H1 (cell line): Measurements from ENCODE around the gene GPBP1L1. TPM values are rescaled to one million over a fixed set of nuclear protein-coding genes. Genes with fewer than 3 reads are reported as not detected.

Experiments
- CTCF ChIA-PET: fragments of 300-600 bp; sonication (Branson Sonifier 250); formaldehyde crosslinking; loops from one replicate; lab custom pipeline; 2021; ENCODE audit not compliant: partially characterized antibody; lab: Charles Lee
- POLR2A ChIA-PET: fragments of 300-600 bp; sonication (Branson Sonifier 250); formaldehyde crosslinking; loops from one replicate; lab custom pipeline; 2021; ENCODE audit warnings: inconsistent platforms; ENCODE audit not compliant: partially characterized antibody; lab: Charles Lee
- DNase-seq, 2 experiments: peaks; one replicate each; pipeline versions ENCODE4 v3.0.0 to v3.0.0-alpha.2; 2010 to 2022; ENCODE audit warnings: low spot score in 2 of 2, low read depth in 1 of 2, mixed read lengths in 1 of 2
- FAIRE-seq: peaks from 2 replicates; lab custom pipeline; 2011; peaks lifted over from hg19 to GRCh38; lab: Jason Lieb, UNC
- H2AFZ ChIP-seq: 2 replicates; pipeline ENCODE4 v1.8.1; 2012; ENCODE audit warnings: low read length, inconsistent platforms
- H2AK5ac ChIP-seq: 2 replicates; pipeline ENCODE4 v1.6.1; 2013; ENCODE audit warnings: low read depth, low read length
- H2BK120ac ChIP-seq: replicated peaks from 2 replicates; pipeline ENCODE3; 2013; ENCODE audit warnings: low read depth, low read length, inconsistent platforms
- H2BK12ac ChIP-seq: 2 replicates; pipeline ENCODE4 v1.6.1; 2013; ENCODE audit warnings: low read depth, low read length
- H2BK15ac ChIP-seq: 2 replicates; pipeline ENCODE4 v1.6.1; 2013; ENCODE audit warnings: low read length
- H2BK20ac ChIP-seq: 2 replicates; pipeline ENCODE4 v1.6.1; 2013; ENCODE audit warnings: low read length
- H2BK5ac ChIP-seq: 2 replicates; pipeline ENCODE4 v1.6.1; 2013; ENCODE audit warnings: low read depth, low read length
- H3K14ac ChIP-seq: 2 replicates; pipeline ENCODE4 v1.6.1; 2013; ENCODE audit warnings: inconsistent platforms; ENCODE audit not compliant: insufficient read length
- H3K18ac ChIP-seq: 2 replicates; pipeline ENCODE4 v1.6.1; 2013; ENCODE audit warnings: low read length; ENCODE audit errors: extremely low read depth
- H3K23ac ChIP-seq: 2 replicates; pipeline ENCODE4 v1.6.1; 2013; ENCODE audit warnings: inconsistent platforms; ENCODE audit not compliant: insufficient read length
- H3K23me2 ChIP-seq: 2 replicates; pipeline ENCODE4 v1.6.1; 2013; ENCODE audit warnings: low read depth, low read length
- H3K27ac ChIP-seq: 2 replicates; pipeline ENCODE4 v1.6.1; 2011; ENCODE audit warnings: low read depth, low read length, inconsistent platforms
- H3K27me3 ChIP-seq, 4 experiments: replicated peaks in 1 of 4; 1 replicate in 1 of 4; 2 replicates in 3 of 4; pipeline versions ENCODE4 v1.6.1 to v1.8.1; 2011 to 2013; ENCODE audit warnings: low read length in 3 of 4, mild to moderate bottlenecking in 3 of 4, inconsistent platforms in 2 of 4, mixed read lengths in 2 of 4, moderate library complexity in 1 of 4; ENCODE audit not compliant: control insufficient read depth in 3 of 4, insufficient read depth in 3 of 4; ENCODE audit errors: extremely low read depth in 1 of 4
- H3K36me3 ChIP-seq, 4 experiments: 2 replicates each; pipeline versions ENCODE4 v1.6.1 to v1.8.1; 2011 to 2013; ENCODE audit warnings: mild to moderate bottlenecking in 4 of 4, low read length in 3 of 4, moderate library complexity in 2 of 4, control low read depth in 1 of 4, inconsistent platforms in 1 of 4; ENCODE audit not compliant: insufficient read depth in 4 of 4, control insufficient read depth in 2 of 4
- H3K4ac ChIP-seq: replicated peaks from 2 replicates; pipeline ENCODE3; 2013; ENCODE audit warnings: low read length, low read depth, mixed read lengths, inconsistent platforms; ENCODE audit not compliant: insufficient read length
- H3K4me1 ChIP-seq, 4 experiments: replicated peaks in 1 of 4; 1 replicate in 1 of 4; 2 replicates in 3 of 4; pipeline versions ENCODE4 v1.6.1 to v1.8.1; 2011 to 2013; ENCODE audit warnings: low read length in 3 of 4, inconsistent platforms in 2 of 4, mixed read lengths in 1 of 4; ENCODE audit not compliant: insufficient read depth in 4 of 4, control insufficient read depth in 3 of 4
- H3K4me2 ChIP-seq, 2 experiments: 2 replicates each; pipeline versions ENCODE4 v1.6.1 to v1.8.1; 2011 to 2013; ENCODE audit warnings: low read depth in 2 of 2, low read length in 2 of 2, control low read depth in 1 of 2, inconsistent platforms in 1 of 2, mild to moderate bottlenecking in 1 of 2; ENCODE audit not compliant: insufficient read depth in 1 of 2
- H3K4me3 ChIP-seq, 4 experiments: fragments of 200-600, 300-600 bp in 1 of 4; sonication (generic), shearing (Covaris generic), sonication (Bioruptor Twin) in 1 of 4; 2 replicates each; pipeline versions ENCODE4 v1.5.1 to v1.8.1; 2011 to 2016; ENCODE audit warnings: low read length in 4 of 4, low read depth in 3 of 4, control low read depth in 2 of 4, inconsistent platforms in 2 of 4, mild to moderate bottlenecking in 2 of 4, mixed read lengths in 1 of 4, moderate library complexity in 1 of 4; ENCODE audit not compliant: insufficient read depth in 2 of 4; ENCODE audit errors: extremely low read depth in 1 of 4
- H3K56ac ChIP-seq: replicated peaks from 2 replicates; pipeline ENCODE3; 2013; ENCODE audit warnings: low read depth, mild to moderate bottlenecking, mixed read lengths, low read length, inconsistent platforms; ENCODE audit not compliant: insufficient read length
- H3K79me1 ChIP-seq: 2 replicates; pipeline ENCODE4 v1.6.1; 2013; ENCODE audit warnings: low read depth, low read length, control low read depth
- H3K79me2 ChIP-seq, 2 experiments: 2 replicates each; pipeline versions ENCODE4 v1.6.1 to v1.8.1; 2012 to 2013; ENCODE audit warnings: low read length in 2 of 2, mild to moderate bottlenecking in 2 of 2, inconsistent platforms in 1 of 2; ENCODE audit not compliant: insufficient read depth in 2 of 2, control insufficient read depth in 1 of 2
- H3K9ac ChIP-seq, 4 experiments: replicated peaks in 1 of 4; 1 replicate in 1 of 4; 2 replicates in 3 of 4; pipeline versions ENCODE4 v1.6.1 to v1.8.1; 2011 to 2013; ENCODE audit warnings: low read depth in 3 of 4, low read length in 3 of 4, control low read depth in 2 of 4, mild to moderate bottlenecking in 2 of 4, moderate library complexity in 2 of 4, inconsistent platforms in 1 of 4; ENCODE audit errors: extremely low read depth in 1 of 4
- H3K9me3 ChIP-seq, 2 experiments: 2 replicates each; pipeline versions ENCODE4 v1.6.1 to v1.8.1; 2012 to 2013; ENCODE audit warnings: mild to moderate bottlenecking in 2 of 2, moderate library complexity in 2 of 2, control low read depth in 1 of 2, inconsistent platforms in 1 of 2, low read depth in 1 of 2, low read length in 1 of 2, mixed read lengths in 1 of 2; ENCODE audit not compliant: insufficient read depth in 2 of 2
- H4K20me1 ChIP-seq, 2 experiments: replicated peaks in 1 of 2; 2 replicates each; pipeline versions ENCODE3 to v1.8.1; 2011 to 2013; ENCODE audit warnings: inconsistent platforms in 2 of 2, low read length in 2 of 2, mild to moderate bottlenecking in 1 of 2; ENCODE audit not compliant: insufficient read depth in 2 of 2, control insufficient read depth in 1 of 2
- H4K5ac ChIP-seq: 2 replicates; pipeline ENCODE4 v1.6.1; 2013; ENCODE audit warnings: low read length, low read depth, mixed read lengths, inconsistent platforms; ENCODE audit not compliant: insufficient read length
- H4K8ac ChIP-seq: 2 replicates; pipeline ENCODE4 v1.8.0; 2013; ENCODE audit warnings: mild to moderate bottlenecking, moderate library complexity, low read length, inconsistent platforms; ENCODE audit not compliant: insufficient read depth; ENCODE audit errors: extremely low read depth
- H4K91ac ChIP-seq: replicated peaks from 2 replicates; pipeline ENCODE3; 2013; ENCODE audit warnings: low read length, mixed read lengths, inconsistent platforms; ENCODE audit not compliant: insufficient read length
- ATF3 ChIP-seq: IDR thresholded peaks from 2 replicates; pipeline ENCODE4 v1.6.1; 2011; ENCODE audit warnings: low read depth, mild to moderate bottlenecking, low read length; ENCODE audit not compliant: insufficient read depth
- BRCA1 ChIP-seq: IDR thresholded peaks from 2 replicates; pipeline ENCODE4 v1.6.1; 2012; ENCODE audit warnings: low read depth, low read length, improper control_type of control experiment
- CREB1 ChIP-seq: IDR thresholded peaks from 2 replicates; pipeline ENCODE4 v1.6.1; 2012; ENCODE audit warnings: inconsistent platforms
- HDAC2 ChIP-seq, 2 experiments: fragments of 300-600 bp in 1 of 2; sonication (generic) in 1 of 2; IDR thresholded peaks; 2 replicates each; pipeline ENCODE4 v1.6.1; 2011 to 2012; ENCODE audit warnings: low read depth in 2 of 2, low read length in 2 of 2, mild to moderate bottlenecking in 2 of 2, moderate library complexity in 2 of 2, borderline replicate concordance in 1 of 2, inconsistent platforms in 1 of 2
- JUN ChIP-seq: IDR thresholded peaks from 2 replicates; pipeline ENCODE4 v1.6.1; 2011; ENCODE audit warnings: low read depth, mild to moderate bottlenecking, improper control_type of control experiment, low read length
- MAFK ChIP-seq: IDR thresholded peaks from 2 replicates; pipeline ENCODE4 v1.6.1; 2012; ENCODE audit warnings: low read depth, mild to moderate bottlenecking, improper control_type of control experiment, low read length
- PHF8 ChIP-seq: fragments of 200-600 bp; sonication (generic); conservative IDR thresholded peaks from 2 replicates; pipeline ENCODE4 v1.7.1; 2012; ENCODE audit warnings: low read depth, mild to moderate bottlenecking, inconsistent platforms, low read length, moderate library complexity
- POU5F1 ChIP-seq: IDR thresholded peaks from 2 replicates; pipeline ENCODE4 v1.6.1; 2011; ENCODE audit warnings: low read depth, mild to moderate bottlenecking, low read length, moderate library complexity
- RFX5 ChIP-seq: IDR thresholded peaks from 2 replicates; pipeline ENCODE4 v1.6.1; 2011; ENCODE audit warnings: low read depth, low read length, improper control_type of control experiment, borderline replicate concordance
- RXRA ChIP-seq: IDR thresholded peaks from 2 replicates; pipeline ENCODE4 v1.6.1; 2011; ENCODE audit warnings: low read depth, mild to moderate bottlenecking, low read length, moderate library complexity; ENCODE audit not compliant: insufficient read depth
- SIRT6 ChIP-seq: IDR thresholded peaks from one replicate; pipeline ENCODE4 v1.7.1; 2012; ENCODE audit warnings: low read length, inconsistent platforms
- SUZ12 ChIP-seq: fragments of 200-600 bp; sonication (generic); IDR thresholded peaks from 2 replicates; pipeline ENCODE4 v1.6.1; 2012; ENCODE audit warnings: mild to moderate bottlenecking, inconsistent platforms, low read length, moderate library complexity, mixed read lengths
- TAF7 ChIP-seq: optimal IDR thresholded peaks from 2 replicates; pipeline ENCODE3; 2011; ENCODE audit warnings: low read depth, mild to moderate bottlenecking, inconsistent platforms, low read length, moderate library complexity, borderline replicate concordance
- WGBS, 2 experiments: shearing (Covaris generic) in 1 of 2; methylation state at CpG; one replicate each; pipeline versions ENCODE4 v1.1.6 to v1.1.7; 2013 to 2015; ENCODE audit warnings: low lambda C conversion rate in 2 of 2, mixed read lengths in 2 of 2, inconsistent platforms in 1 of 2, low coverage in 1 of 2, missing lambda C conversion rate in 1 of 2; ENCODE audit not compliant: insufficient replicate concordance in 2 of 2, insufficient coverage in 1 of 2, insufficient read length in 1 of 2; ENCODE audit errors: extremely low coverage in 1 of 2, missing lambda C conversion rate in 1 of 2; 5-methylcytosine and 5-hydroxymethylcytosine counted together
- polyA plus RNA-seq, 7 experiments: library from polyadenylated mRNA; depleted of rRNA in 3 of 7; stranded (reverse) in 5 of 7; unstranded in 2 of 7; fragments of >200 nt in 5 of 7; fragments of 200-250 nt in 2 of 7; gene quantifications; 1 replicate in 5 of 7; 2 replicates in 1 of 7; 4 replicates in 1 of 7; pipeline versions ENCODE4 v1.2.1 to v1.2.3, GENCODE V29; 2011 to 2013; ENCODE audit warnings: missing spikeins in 2 of 7, mixed read lengths in 2 of 7
- total RNA-seq: library from RNA; stranded (reverse); fragmentation: NEBNext Ultra II Directional; extraction: Animal tissue kit (Norgen Biotek cat#: 25700); gene quantifications from 2 replicates; pipeline ENCODE4 v1.2.1, GENCODE V29; 2021
- TF ChIP-seq, protein P1 (sequence below): IDR thresholded peaks from 2 replicates; pipeline ENCODE4 v1.6.1; 2011; ENCODE audit warnings: low read length, improper control_type of control experiment

Gene GPBP1L1
- total and polyA plus RNA-seq, 2 of the 8 experiments (the other 6 are each of a cell fraction or from before 2014, with no cell fraction given): 70.1 to 119 TPM

- H2BK5ac ChIP-seq: no peak overlapping the region
- no peak overlapping the region for H2BK15ac ChIP-seq
- no peak overlapping the region for H3K18ac ChIP-seq
- no peak overlapping the region for H4K5ac ChIP-seq
- no peak overlapping the region for H3K23ac ChIP-seq
- H3K4me1 ChIP-seq: no peaks in the 10 kb centered on the region
- no peak overlapping the region for H3K4me2 ChIP-seq
- no peaks in the 10 kb centered on the region for H3K79me2 ChIP-seq
- FAIRE-seq (no peak), DNase-seq (no peak)
- no peak overlapping the region for H2AFZ ChIP-seq
- CTCF ChIA-PET: no interaction called here
- no peak overlapping the region for H2BK20ac ChIP-seq
- H2BK12ac ChIP-seq: no peak overlapping the region
- H3K9me3 ChIP-seq: no peaks in the 10 kb centered on the region
- H3K36me3 ChIP-seq: no peaks in the 10 kb centered on the region
- TF ChIP-seq, protein P1, sequence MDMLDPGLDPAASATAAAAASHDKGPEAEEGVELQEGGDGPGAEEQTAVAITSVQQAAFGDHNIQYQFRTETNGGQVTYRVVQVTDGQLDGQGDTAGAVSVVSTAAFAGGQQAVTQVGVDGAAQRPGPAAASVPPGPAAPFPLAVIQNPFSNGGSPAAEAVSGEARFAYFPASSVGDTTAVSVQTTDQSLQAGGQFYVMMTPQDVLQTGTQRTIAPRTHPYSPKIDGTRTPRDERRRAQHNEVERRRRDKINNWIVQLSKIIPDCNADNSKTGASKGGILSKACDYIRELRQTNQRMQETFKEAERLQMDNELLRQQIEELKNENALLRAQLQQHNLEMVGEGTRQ: no peak
- no peak for TF ChIP-seq RFX5
- no peak for TF ChIP-seq TAF7
- TF ChIP-seq CREB1: no peak
- TF ChIP-seq BRCA1: no peak
- TF ChIP-seq SIRT6: no peak
- no peak for TF ChIP-seq HDAC2 (IDR thresholded peaks at IDR 0.05; ENCODE audit: borderline replicate concordance in 1 of 2, low read depth in 2 of 2, low read length in 2 of 2)
- no peak for TF ChIP-seq RXRA
- TF ChIP-seq SUZ12: no peak
- TF ChIP-seq ATF3: no peak
- no peak for TF ChIP-seq MAFK
- TF ChIP-seq POU5F1: no peak
- no peak for TF ChIP-seq PHF8
- no peak for TF ChIP-seq JUN
- H2AK5ac ChIP-seq: no peak overlapping the region
- no peak overlapping the region for H3K27ac ChIP-seq
- no peak overlapping the region for H4K91ac ChIP-seq
- no peak overlapping the region for H3K56ac ChIP-seq
- H3K14ac ChIP-seq: no peak overlapping the region
- H4K8ac ChIP-seq: no peak overlapping the region
- POLR2A ChIA-PET: no interaction called here
- no peak overlapping the region for H2BK120ac ChIP-seq
- no peak overlapping the region for H3K4me3 ChIP-seq
- 88% methylated on average over 3 of the region's 3 CpGs; no CpG with 5 or more reads in 1 of the 2 experiments for WGBS, 2 experiments
- no peaks in the 10 kb centered on the region for H3K27me3 ChIP-seq
- no peaks in the 10 kb centered on the region for H4K20me1 ChIP-seq
- H3K9ac ChIP-seq: no peak overlapping the region
- H3K23me2 ChIP-seq: no peaks in the 10 kb centered on the region
- H3K4ac ChIP-seq: no peak overlapping the region
- no peaks in the 10 kb centered on the region for H3K79me1 ChIP-seq
These were observed 27.4 kb upstream of the GPBP1L1 start for GRCh38 chr1:45713711-45714110.
